ENCODE measurements around the gene EPHA6.

Gene EPHA6

DNA sequence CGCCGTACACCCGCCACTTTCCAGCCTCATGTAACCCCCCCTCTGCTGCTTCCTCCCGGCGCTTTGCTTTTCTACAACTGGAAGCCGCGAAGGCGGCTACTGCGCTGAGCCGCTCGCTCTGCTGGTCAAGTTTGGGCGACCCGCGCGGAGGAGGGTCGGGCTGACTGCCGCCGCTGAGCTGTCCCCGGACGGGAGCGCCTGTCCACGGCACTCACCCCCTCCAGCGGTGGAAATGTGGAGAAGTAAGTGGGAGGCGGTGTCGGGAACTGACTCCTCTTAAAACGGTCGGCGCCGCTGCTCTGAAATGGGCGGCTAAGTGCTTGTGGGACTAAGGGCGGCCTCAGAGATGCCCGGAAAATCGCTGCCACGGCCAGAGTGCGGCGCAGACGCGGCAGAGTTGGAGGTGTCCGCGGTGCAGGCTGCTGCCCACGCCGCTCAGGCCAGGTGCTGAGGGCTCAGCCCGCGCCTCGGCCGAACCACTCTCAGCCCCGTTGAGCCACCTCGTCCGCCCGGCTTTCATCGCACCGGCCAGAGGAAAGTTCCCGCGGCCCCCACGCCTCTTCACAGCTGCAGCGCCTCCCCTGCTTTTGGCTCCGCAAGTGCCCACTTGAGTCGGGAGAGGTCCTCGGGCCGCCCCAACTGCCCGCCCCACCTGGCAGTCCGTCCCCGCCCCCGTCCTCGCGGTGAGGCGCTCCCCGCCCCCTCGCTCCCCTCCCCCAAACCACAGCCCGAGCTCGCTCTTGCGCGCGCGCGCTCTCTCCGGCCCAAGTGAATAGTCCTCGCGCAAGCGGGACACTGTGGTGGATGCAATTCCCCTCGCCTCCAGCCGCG is at the start of gene EPHA6:
EPHA6 (plus strand) TSS at position 775 of the 831 bp plus-strand sequence.
- peak; percentile 46 to 82 (median 80) for DNase-seq

DNA sequence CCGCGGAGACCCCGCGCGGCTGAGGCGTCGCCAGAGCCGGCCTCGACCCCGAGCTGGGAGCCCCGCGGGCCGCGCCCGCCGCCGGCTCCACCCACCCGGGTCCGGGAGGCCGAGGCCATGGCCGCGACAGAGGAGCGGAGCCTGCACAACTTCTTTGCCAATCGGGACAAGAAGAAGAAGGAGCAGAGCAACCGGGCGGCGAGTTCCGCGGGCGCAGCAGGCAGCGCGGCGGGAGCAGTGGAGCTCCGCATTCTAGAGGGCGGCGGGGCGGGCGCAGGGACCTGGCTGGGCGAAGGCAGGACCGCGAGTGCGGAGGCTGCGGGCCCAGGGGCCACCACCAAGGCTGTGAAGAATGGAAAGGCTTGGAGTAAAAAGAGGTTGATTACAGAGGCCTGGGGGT is 37.6 kb upstream of the EPHA6 start:
- DNase-seq: no peak

DNA sequence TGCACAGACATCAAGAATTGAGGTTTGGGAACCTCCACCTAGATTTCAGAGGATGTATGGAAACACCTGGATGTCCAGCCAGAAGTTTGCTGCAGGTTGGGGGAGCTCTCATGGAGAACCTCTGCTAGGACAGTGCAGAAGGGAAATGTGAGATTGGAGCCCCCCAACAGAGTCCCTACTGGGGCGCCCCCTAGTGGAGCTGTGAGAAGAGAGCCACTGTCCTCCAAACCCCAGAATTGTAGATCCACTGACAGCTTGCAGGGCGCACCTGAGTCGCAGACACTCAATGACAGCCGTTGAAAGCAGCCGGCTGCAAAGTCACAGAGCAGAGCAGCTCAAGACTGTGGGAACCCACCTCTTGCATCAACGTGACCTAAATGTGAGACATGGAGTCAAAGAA is 34.6 kb upstream of the EPHA6 start:
- no peak for DNase-seq

DNA sequence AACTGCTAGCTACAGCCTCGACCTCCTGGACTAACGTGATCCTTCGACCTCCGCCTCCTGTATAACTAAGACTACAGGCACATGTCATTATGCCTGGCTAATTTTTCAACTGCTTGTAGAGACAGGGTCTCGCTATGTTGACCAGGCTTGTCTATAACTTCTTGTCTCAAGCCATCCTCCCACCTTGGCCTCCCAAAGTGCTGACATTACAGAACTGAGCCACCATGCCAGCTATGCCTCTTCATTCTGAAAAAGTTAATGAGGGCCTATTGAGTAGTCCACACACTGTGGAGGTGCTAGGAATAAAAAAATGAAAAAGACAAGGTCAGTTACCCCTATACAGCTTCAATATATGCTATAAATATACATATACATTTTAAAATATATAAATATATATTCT is 18.3 kb upstream of the EPHA6 start:
- DNase-seq: no peak

DNA sequence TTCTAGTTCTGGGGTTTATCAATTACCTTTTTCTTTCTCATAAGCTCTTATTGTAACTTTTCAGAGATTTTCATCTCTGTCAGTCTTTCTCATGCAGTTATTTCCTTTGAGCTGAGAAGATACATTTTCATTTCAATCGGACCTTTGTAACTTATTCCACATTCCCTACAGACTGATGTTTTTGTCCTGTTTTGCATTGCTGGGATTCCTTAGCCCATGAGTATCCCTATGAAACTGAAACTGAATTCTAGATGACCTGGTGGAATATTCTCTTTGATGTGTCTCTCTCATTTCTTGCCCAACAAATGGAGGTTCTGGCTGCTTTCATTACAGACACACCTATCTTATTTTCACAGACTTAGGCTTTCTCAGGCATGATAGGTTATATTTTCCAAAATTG is 10.5 kb upstream of the EPHA6 start:
- no peak for DNase-seq

DNA sequence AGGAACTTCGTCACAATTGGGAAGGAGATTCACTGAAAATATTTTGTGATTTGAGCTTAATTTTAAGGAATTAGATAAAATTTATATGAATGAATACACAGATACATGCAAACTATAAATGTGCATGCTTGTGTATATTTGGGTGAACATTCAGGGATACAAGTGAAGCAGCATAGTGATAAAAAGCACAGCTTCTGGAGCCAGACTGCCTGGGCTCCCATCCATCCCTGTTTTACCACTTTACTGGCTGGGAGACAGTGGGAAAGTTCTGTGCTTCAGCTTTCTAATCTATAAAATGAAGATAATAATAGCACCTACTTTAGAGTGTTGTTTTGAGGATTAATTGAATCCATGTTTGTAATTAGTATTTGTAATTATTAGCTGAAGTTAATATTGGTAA is 8.1 kb upstream of the EPHA6 start:
- no peak for DNase-seq

DNA sequence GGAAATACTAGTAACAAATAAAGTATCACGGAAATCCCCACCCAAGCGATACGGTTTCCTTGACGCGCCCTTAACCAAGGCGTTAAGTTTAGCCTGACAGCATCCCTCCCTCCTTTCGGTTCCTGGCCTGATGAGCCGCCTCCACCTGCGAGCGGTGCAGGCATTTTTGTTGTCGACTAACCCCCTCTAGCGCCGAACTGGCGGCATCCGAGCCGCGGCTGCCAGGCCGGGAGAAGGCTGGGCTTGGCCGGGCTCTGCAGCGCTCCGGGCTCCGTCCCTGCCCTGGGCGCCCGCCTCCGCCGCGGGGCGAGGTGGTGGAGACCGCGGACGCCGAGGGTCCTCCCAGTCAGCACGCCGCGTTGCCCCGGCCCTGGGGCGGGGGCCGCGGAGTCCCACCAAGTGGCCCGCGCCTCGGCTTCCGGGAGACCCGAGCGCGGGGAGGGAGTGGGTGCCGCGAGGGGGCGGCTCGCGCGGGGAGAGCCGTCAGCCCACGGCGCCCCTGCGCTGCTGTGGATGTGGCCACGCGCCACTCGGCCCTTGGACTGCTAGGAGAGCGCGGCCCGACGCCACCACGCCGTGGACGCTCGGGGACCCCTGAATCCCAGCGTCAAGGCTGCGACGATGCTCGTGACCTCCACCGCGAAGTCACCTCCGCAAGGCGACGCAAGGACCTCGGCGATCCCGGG is 1.1 kb upstream of the EPHA6 start:
- DNase-seq: peak; percentile 76 to 88 (median 87)

DNA sequence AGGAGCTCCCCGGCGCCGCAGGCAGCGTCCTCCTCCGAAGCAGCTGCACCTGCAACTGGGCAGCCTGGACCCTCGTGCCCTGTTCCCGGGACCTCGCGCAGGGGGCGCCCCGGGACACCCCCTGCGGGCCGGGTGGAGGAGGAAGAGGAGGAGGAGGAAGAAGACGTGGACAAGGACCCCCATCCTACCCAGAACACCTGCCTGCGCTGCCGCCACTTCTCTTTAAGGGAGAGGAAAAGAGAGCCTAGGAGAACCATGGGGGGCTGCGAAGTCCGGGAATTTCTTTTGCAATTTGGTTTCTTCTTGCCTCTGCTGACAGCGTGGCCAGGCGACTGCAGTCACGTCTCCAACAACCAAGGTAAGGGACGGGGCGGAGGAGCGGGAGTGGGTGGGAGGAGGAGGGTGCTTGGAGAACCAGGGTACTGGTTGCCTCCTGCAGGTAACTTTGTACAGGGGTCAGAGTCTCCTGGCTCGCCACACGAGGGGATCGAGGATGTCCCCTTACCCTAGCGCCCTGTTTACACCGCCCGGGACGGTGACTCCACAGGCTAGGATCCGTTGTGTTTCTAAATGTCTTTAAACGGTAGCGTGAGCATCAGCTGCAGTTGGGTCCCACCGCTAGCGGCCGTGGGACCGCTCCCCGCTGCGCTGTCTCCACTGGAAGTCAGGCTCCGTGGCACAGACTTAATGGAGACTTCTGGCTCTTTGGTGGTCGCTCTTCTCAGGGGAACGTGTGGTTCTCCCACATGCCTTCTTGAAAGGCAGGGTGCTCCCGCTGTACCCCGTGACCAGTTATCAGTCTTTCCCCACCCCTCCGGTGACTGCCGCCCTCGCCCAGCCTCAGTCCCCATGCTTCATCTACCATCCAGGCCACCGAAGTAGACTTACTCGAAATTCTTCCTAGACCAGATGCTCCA is 515 bp downstream of the EPHA6 start:
- peak in 1 of 3 experiments; percentile 18 for DNase-seq

DNA sequence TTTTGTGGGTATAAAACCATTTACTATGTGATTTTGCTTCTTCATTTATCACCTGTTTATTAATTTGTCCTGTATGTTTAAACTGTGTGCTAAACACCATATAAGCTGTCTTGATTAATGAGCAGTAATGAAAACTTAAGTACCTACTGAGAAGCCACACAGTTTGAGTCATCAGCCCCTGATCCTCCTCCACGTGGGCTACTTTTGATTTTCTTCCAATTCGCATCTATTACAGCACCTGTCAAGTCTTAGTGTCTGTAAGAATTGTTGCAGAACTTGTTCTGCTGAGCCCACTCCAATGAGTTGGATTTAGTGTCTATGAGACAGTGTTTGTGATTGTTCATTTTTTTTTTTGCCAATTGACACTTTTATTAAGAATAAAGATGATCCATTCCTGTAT is 16.8 kb downstream of the EPHA6 start:
- DNase-seq: peak in 1 of 3 experiments; percentile 42

DNA sequence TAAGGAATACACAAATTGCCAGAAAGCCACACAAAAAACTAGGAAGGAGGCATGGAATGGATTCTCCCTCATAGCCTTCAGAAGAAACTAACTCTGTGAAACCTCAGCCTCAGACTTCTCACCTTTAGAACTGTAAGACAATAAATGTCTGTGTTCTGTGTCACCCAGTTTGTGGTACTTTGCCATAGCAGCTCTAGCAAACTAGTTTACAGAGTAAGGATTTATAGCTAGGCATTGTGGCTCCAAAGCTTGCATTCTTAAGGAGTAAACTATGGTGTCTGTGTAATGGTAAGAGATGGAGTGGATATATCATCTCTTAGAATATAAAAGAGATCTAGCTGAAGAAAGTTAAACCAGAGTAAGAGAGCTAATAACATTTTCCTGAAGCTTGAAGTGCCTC is 18.9 kb downstream of the EPHA6 start:
- no peak for DNase-seq

DNA sequence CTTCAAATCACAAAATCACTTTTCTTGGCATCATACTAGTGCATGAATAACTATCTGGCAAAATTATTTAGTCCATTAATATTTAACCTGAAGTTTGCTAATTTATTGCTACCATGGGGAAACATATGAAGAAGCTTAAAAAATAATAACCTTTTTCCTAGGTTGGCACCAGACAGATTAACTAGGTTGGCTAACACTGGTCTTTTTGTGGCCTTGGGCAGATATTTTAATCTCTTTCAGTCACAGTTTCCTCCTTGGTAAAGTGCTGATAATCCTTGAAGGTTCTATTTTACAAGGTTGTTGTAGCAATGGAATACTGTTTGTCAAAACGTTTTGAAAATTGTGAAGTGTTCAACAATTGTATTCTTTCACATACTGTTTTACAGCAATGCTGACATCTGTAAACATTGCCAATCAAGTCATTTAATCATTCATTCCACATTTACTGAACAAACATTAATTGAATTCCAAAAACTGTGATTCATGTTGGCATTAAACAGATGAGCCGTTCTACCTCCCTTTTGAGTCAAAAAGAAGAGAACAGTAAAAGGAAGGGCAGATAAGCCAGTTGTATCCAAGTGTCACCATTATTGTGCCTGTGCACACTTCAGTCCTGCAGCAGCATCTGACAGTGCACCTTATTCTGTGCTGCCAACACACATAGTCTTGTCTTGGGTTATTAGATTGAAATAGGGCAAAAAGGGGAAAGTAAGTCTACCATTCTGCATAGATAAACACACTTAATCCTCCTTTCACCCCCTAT is 21.9 kb downstream of the EPHA6 start:
- DNase-seq: no peak

DNA sequence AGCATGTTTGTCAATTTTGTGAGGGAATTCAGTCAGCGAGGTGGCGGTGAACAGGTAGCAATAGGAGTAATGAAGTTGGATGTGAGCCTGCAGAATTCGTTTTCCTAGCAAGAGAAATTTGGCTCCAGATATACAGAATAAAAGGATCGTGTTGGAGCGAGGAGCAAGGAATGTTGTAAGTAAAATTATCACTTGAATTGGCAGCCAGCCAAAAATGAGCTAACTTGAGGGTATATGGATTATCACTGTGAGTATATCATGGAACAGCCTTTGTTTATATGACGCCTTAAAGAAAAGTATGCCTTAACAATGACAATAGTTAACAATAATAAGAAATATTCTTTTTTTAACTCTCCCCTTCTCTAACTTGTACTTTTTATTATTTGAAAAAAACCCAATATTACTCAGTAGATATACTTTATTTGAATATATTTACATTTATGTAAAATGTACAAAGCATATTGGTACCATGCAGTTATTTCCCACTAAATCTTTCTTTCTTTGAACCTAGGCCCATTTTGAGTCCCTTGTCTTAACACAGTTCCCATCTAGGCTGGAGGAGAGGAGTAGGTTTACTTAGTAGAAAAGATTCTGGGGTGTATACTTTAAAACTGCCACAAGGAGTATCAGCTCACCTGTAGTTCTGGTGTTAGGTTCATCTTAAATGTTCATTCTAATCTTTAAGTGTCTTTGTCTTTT is 29.3 kb downstream of the EPHA6 start:
- peak in 2 of 3 experiments; percentile 2 to 12 for DNase-seq

DNA sequence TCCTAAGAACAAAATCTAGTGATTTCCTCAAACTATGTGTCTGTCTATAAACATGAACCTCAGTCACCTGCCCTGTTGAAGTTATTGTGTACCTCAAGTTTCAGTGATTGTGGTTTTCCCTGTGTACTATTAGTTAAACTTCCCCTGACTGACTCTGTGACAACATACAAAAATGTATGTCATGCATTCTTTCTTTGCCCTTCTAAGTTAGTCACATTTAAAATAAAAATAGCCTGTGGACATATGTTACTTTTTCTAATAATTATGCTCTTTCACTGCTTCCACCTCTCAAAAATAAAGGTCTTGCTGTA is 29.8 kb downstream of the EPHA6 start:
- no peak for DNase-seq

DNA sequence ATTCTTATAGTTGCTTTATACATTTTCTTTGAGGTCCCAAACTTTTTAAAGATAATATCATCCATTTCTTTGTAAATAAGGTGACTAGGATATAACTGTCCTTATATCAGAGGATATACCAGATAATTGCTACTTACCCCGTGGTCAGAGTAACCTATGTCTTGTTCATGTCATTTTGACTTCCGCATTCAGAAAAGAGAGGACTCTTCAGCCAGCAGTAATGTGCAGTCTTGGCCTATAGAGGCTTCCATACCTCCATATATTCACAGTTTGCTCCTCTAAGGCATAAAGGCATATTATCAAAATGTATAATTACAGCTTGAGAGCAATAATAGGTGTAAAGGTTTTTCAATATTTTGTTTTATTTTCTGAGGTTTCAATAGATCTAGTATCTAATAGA is 38.5 kb downstream of the EPHA6 start:
- DNase-seq: no peak

DNA sequence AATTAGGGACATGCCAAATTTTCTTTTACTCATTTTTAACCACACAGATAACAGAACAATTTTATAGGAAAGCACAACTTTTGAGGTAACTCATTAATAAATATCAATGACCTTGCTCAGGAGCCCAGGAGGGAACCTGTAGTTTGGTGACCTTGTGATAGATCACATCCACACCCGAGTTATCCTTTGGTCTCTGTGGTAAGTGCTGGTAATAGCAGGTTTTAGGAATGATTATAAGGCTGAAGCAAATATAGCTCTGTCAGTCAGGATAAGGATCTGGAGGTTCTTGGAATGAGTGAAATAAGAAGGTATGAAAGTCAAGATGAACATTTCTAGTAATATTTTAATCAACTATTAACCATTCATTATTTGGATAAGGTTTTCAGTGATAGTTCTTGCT is 46.5 kb downstream of the EPHA6 start:
- peak in 1 of 3 experiments; percentile 22 for DNase-seq

DNA sequence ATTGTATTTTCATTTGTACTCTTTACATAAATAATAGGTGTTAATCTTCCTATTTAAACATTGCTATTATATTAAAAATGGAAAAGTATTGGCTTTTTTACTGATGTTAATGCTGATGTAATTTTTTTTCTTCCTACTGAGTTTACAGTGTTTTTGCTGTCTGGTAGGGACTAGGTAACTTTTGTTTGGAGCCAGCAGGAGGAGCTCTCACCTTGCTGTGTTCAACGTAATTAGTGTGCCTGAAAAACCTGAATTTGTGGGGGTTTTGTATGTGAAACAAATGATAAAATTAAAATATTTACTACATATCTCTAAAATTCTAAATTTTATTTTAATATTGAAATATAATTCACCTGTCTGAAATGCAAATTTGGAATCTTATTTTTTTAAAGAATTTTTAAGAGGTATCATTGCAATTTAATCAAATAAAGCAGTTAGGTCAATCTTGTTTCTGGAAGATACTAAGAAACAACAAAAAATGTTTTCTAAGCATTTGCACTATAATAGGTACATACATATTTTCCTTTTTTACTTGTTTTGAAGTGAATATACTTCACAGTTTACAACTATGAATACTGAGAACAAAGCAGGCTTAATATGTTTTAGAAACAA is 48.8 kb downstream of the EPHA6 start:
- DNase-seq: peak; percentile 38 to 80 (median 46)

DNA sequence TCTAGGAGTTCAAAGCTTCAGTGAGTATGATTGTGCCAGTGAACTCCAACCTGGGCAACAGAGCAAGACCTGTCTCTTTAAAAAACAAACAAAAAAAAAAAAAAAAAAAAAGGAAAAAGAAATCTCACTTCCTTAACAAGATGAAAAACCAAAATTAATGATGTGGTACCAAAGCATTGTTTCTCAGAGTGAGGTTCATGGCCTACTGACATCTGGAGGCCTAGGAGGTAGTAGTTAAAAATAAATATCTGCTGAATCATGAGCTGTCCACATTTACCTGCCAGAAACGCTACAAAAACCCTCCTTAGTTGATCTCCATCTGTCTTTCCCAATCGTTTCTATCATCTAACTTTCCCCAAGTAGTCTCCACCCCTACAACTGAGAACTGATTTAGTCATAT is 51.2 kb downstream of the EPHA6 start:
- no peak for DNase-seq

DNA sequence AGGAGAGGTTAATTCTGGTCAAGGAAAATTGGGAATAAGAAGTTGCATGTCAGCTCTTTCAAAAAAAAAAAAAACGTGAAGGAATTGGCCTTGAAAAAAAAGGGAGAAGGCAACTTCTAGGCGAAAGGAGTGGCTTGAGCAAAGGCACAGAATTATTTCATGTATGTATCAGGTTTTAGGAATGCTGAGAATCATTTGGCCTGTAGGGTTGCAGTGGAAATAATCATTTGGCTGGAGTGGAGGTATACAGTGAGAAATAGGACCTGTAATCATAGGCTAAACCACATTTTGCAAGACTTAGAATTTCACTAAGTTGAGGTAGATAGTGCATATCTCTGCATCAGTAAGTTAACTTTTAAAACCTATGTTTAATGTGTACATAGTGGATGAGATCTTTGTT is 54.9 kb downstream of the EPHA6 start:
- DNase-seq: no peak

DNA sequence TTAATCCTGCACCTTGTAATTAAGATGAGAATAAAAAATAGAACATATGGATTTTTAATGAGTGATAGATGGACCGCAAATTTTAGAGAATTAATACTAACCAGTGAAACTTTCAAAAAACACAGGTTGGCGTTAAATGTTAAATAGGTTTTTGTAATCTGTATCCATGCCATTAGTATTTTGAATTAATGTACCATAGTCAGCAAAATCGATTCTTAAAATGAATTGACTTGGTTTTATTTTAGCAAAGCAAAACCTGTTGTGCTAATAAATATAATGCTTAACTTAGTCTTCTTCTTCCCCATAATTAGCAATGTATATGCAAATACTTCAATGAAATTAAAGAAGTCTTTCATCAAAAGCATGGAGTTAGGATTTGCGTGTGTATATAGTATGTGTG is 63.1 kb downstream of the EPHA6 start:
- no peak for DNase-seq

DNA sequence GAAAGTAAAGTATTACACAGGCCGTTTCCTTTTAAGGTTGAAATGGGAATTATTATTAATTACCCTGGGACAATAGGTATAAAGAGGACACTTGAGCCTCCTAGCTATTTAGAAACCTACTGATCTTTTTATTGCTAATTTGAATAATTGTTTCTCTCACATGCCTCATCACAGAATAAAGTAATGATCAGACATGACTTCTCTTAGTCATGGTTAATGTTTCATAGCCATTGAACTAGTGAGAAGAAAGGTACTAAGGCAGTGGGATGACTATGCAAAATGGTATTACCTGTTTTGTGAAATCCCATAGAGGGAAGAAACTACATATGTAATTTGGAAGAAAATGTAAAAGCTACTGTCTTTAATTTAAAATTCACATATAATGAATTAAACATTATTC is 85.6 kb downstream of the EPHA6 start:
- DNase-seq: peak in 1 of 3 experiments; percentile 29

DNA sequence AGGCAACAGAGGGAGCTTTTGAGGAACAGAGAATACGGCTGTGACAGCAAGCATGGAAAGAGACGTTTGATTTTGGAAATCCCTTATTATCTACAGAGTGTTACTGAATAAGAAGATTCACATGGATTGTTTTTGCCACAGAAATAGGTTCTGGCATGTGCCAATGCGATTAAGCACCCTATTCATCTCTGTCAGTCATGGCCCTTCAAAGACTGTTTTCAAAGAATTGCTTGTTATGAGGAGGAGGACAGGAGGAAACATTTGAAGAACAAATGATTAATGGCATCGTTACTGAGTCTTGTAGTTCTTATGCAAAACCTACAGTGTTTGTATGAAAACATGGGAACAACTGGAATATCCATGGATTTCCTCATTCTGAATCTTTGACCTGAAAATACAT is 86.2 kb downstream of the EPHA6 start:
- peak in 1 of 3 experiments; percentile 23 for DNase-seq

DNA sequence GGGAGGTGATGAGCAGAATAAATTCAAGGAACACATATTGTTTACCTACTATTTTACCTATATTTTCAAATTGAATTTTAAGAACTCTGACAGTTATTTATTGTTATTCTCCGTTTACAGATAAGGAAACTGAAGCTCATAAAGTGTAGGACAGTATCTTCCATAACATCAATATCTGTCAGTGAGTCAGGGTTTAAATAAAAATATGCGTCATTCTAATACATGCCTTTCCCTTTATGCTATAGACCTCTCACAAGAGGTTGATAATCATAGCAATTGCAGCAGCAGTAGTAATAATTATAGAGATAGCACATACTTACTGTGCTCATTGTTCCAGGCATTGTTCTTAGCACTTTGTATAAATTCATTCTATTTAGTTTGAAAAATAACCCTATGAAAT is 101.1 kb downstream of the EPHA6 start:
- peak in 1 of 3 experiments; percentile 50 for DNase-seq
